NOMO-1 (cell line): ENCODE data around the gene MCU.
"Not testable (repeated sequence)": the region's sequence is repeated elsewhere in the genome, so short reads cannot be mapped to it uniquely, and the experiment has no call there.

Experiments
- DNase-seq, 2 experiments: peaks; one replicate each; lab custom pipeline; 2025; ENCODE audit not compliant: unreplicated experiment in 2 of 2; lab: John Stamatoyannopoulos, UW

The MCU gene

GRCh38 chr10:72757732-72758131 lies 65.8 kb downstream of the MCU start:
- DNase-seq = no peak

GRCh38 chr10:72758930-72759329 lies 67.0 kb downstream of the MCU start:
- DNase-seq = not testable (repeated sequence)

- DNase-seq = no peak
Observed at GRCh38 chr10:72759584-72759983, 67.6 kb downstream of the MCU start.

GRCh38 chr10:72761498-72761897 lies 69.6 kb downstream of the MCU start:
- no peak for DNase-seq

GRCh38 chr10:72762042-72762441 lies 70.1 kb downstream of the MCU start:
- DNase-seq = no peak

GRCh38 chr10:72763201-72763600 lies 71.3 kb downstream of the MCU start:
- no peak for DNase-seq

- DNase-seq = no peak
Observed at GRCh38 chr10:72764151-72764550, 72.2 kb downstream of the MCU start.

GRCh38 chr10:72765051-72765745 lies 73.3 kb downstream of the MCU start:
- DNase-seq = no peak

GRCh38 chr10:72771195-72771594 lies 79.3 kb downstream of the MCU start:
- DNase-seq = not testable (repeated sequence)

- DNase-seq = no peak
Observed at GRCh38 chr10:72772031-72772430, 80.1 kb downstream of the MCU start.

- no peak for DNase-seq
Observed at GRCh38 chr10:72779874-72780273, 87.9 kb downstream of the MCU start.

- DNase-seq = no peak
Observed at GRCh38 chr10:72782649-72783330, 90.8 kb downstream of the MCU start.

- no peak for DNase-seq
Observed at GRCh38 chr10:72783410-72783833, 91.5 kb downstream of the MCU start.

GRCh38 chr10:72784551-72785351 lies 92.8 kb downstream of the MCU start:
- DNase-seq = no peak

- no peak for DNase-seq
Observed at GRCh38 chr10:72785409-72785808, 93.5 kb downstream of the MCU start.

GRCh38 chr10:72790216-72790990 lies 98.5 kb downstream of the MCU start:
- DNase-seq = no peak

GRCh38 chr10:72792288-72792687 lies 100.3 kb downstream of the MCU start:
- DNase-seq = no peak

- no peak for DNase-seq
Observed at GRCh38 chr10:72793752-72794151, 101.8 kb downstream of the MCU start.

GRCh38 chr10:72794260-72794659 lies 102.3 kb downstream of the MCU start:
- DNase-seq = no peak

- DNase-seq = no peak
Observed at GRCh38 chr10:72796042-72796441, 104.1 kb downstream of the MCU start.

- no peak for DNase-seq
Observed at GRCh38 chr10:72796538-72796937, 104.6 kb downstream of the MCU start.
